Lower leg skin (tissue), 4 donors: ENCODE measurements around the gene SLC39A11. TPM values are rescaled to one million over a fixed set of nuclear protein-coding genes. Genes with fewer than 3 reads are reported as not detected.
A peak's percentile ranks its signal among the peaks of the same experiment; 100 is the strongest.

Source experiments
- DNase-seq, 2 donors: peaks; one replicate each; pipeline ENCODE4 v3.0.0-alpha.2; 2019; ENCODE audit warnings: low spot score in 2 of 2
- H3K4me3 ChIP-seq: fragments of 200-600 bp; sonication (generic); 2 replicates; pipeline ENCODE4 v1.5.1; 2017; ENCODE audit warnings: mild to moderate bottlenecking, low read depth; ENCODE audit not compliant: poor library complexity, severe bottlenecking
- POLR2A ChIP-seq, 2 donors: fragments of 450-650 bp; IDR thresholded peaks; one replicate each; pipeline ENCODE4 v1.6.1; 2016 to 2017; ENCODE audit warnings: antibody characterized with exemption in 2 of 2, mild to moderate bottlenecking in 1 of 2, moderate library complexity in 1 of 2
- WGBS, 2 donors: methylation state at CpG; one replicate each; pipeline ENCODE4 v1.1.5; 2018; 5-methylcytosine and 5-hydroxymethylcytosine counted together
- intact Hi-C: fragments of 100-400 bp; cut with DNase I; formaldehyde crosslinking; loops from one replicate; pipeline ENCODE4 v1.15.0; 2023; ENCODE audit warnings: low total_unique reads
- total RNA-seq, 4 donors: library from RNA; depleted of rRNA; stranded (reverse); fragments of >200 nt; gene quantifications; one replicate each; pipeline ENCODE4 v1.1.0, GENCODE V29; 2016
- TF ChIP-seq, protein P1 (sequence below), 3 donors: fragments of 450-650 bp; IDR thresholded peaks; one replicate each; pipeline ENCODE4 v1.5.1; 2016; ENCODE audit warnings: antibody characterized with exemption in 3 of 3, mild to moderate bottlenecking in 3 of 3, moderate library complexity in 2 of 3

SLC39A11 gene
- total RNA-seq, 4 donors from 2014 or later: 41.6 to 59.0 (median 47.1) TPM

DNA sequence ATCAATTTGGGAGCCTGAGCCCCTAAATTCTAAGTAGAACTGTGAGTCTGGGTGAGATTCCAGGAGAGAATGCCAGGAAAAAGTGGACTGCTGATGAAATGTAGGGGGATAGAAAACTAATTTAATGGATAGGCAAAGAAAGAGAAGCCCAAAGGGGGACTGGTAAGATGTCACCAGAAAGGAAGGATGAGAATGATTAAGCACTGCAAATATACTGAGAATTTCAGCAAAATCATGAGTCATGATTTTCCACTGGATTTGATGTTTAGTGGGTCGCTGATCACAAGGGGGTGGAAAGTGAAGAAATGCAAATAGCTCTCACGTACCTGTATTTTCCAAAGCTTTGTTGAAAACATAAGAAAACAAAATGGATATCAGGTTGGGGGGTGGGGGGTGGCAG is 201.8 kb downstream of the SLC39A11 start:
- no peak overlapping the region for H3K4me3 ChIP-seq
- intact Hi-C loops: loop anchor here (10.0 kb wide), 1 partner anchor 134 kb away; no protein-coding TSS in a partner anchor
- TF ChIP-seq POLR2A (IDR thresholded peaks at IDR 0.05): no peak
- TF ChIP-seq, protein P1, sequence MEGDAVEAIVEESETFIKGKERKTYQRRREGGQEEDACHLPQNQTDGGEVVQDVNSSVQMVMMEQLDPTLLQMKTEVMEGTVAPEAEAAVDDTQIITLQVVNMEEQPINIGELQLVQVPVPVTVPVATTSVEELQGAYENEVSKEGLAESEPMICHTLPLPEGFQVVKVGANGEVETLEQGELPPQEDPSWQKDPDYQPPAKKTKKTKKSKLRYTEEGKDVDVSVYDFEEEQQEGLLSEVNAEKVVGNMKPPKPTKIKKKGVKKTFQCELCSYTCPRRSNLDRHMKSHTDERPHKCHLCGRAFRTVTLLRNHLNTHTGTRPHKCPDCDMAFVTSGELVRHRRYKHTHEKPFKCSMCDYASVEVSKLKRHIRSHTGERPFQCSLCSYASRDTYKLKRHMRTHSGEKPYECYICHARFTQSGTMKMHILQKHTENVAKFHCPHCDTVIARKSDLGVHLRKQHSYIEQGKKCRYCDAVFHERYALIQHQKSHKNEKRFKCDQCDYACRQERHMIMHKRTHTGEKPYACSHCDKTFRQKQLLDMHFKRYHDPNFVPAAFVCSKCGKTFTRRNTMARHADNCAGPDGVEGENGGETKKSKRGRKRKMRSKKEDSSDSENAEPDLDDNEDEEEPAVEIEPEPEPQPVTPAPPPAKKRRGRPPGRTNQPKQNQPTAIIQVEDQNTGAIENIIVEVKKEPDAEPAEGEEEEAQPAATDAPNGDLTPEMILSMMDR (IDR thresholded peaks at IDR 0.05): no peak
- peak in 1 of 2 donors; percentile 0 for DNase-seq
- WGBS, 2 donors: 87 to 90% methylated on average over 2 of the region's 2 CpGs

DNA sequence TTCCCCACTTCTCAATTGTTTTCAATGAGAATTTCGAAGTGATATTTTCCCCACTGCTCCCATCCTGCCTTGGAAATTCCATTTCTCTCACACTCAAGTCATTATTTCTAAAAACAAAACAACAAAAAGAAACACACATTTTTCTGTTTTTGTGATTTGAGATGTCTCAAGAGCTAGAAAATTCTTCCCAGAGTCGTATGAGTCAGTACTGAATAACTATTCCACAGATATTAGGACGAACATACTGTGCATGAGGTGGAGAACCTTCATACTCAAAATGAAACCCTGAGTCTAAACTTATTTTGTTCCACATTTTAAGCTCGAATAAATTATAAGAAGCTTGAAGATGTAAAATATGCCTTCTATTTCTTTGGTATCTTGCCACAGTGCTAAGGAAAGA is 204.6 kb downstream of the SLC39A11 start:
- no peak for TF ChIP-seq POLR2A (IDR thresholded peaks at IDR 0.05)
- TF ChIP-seq, protein P1 (IDR thresholded peaks at IDR 0.05): no peak
- DNase-seq: no peak
- intact Hi-C loops: no loop called here
- 79 to 87% methylated on average over 4 of the region's 4 CpGs for WGBS, 2 donors
- H3K4me3 ChIP-seq: no peak overlapping the region

DNA sequence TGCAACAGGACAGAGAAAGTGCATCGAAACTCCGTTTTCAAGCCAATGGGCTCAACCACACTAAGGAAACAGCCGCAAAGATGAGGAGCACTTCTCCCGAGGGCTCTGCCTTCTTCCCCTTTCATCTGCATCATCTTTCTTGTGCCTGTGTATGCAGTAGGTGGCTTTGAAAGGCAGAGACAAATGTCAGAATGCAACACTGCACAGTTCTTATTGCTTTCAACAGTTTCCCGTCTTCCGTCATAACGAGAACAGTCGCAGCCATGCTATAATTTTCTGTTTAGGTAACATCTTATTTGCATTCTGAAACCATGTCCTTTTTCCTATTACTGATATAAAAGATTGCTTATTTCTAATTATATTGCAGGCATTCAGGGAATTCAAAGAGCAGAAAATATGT is 205.2 kb downstream of the SLC39A11 start:
- intact Hi-C loops: no loop called here

DNA sequence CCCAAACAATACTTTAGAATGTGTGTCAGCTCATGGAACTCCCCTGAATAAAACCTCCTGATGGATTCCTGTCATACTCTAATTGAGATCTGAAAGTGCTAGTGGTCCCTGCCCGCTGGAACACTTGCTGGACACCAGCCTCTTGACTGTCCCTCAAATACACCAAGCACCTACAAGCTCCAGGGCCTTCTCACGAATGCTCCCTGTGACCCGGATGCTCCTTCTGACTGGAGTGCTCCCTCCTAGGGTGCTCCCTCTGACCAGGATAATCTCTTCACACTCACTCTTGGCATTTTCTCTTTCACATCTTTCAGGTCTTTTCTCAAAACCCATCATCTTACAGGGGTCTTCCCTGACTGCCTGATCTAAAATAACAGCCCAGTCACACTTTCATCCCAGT is 205.9 kb downstream of the SLC39A11 start:
- DNase-seq: peak in 1 of 2 donors; percentile 52
- WGBS, 2 donors: 98 to 99% methylated on average over 3 of the region's 3 CpGs
- TF ChIP-seq, protein P1 (IDR thresholded peaks at IDR 0.05): no peak
- no peak for TF ChIP-seq POLR2A (IDR thresholded peaks at IDR 0.05)
- H3K4me3 ChIP-seq: no peak overlapping the region
- intact Hi-C loops: no loop called here

More for the DNA sequence above, 205.2 kb downstream of the SLC39A11 start:
- DNase-seq: peak in 1 of 2 donors; percentile 0
- TF ChIP-seq POLR2A (IDR thresholded peaks at IDR 0.05): no peak
- TF ChIP-seq, protein P1 (IDR thresholded peaks at IDR 0.05): no peak
- no peak overlapping the region for H3K4me3 ChIP-seq
- 82 to 92% methylated on average over 8 of the region's 8 CpGs for WGBS, 2 donors

DNA sequence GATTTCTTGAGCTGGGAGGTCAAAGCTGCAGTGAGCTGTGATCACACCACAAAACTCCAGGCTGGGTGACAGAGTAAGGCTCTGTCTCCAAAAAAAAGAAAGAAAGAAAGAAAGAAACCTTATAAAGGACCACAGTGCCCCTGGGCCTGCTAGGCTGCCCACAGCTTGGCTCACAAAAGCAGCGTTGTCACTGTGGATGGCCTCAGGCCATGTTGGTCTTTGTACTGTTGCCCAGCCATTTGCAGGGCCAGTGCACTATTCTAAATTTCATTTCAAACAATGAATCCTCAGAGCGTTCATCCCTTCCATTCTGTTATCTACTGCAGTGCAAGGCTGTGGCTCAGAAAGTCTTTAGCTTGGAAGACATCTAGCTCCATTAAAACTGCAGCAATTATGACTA is 208.4 kb downstream of the SLC39A11 start:
- 73 to 80% methylated on average over 2 of the region's 2 CpGs for WGBS, 2 donors

More for the DNA sequence above, 208.4 kb downstream of the SLC39A11 start:
- intact Hi-C loops: no loop called here
- TF ChIP-seq, protein P1 (IDR thresholded peaks at IDR 0.05): no peak
- TF ChIP-seq POLR2A (IDR thresholded peaks at IDR 0.05): no peak
- no peak overlapping the region for H3K4me3 ChIP-seq
- peak in 1 of 2 donors; percentile 12 for DNase-seq
